Activated CD4-positive, alpha-beta T cell treated with anti-CD3 and anti-CD28 coated beads for 24 hours (primary cell): Measurements from ENCODE around the gene DOK3.
A peak's percentile ranks its signal among the peaks of the same experiment; 100 is the strongest.
"Not testable (repeated sequence)": the region's sequence is repeated elsewhere in the genome, so short reads cannot be mapped to it uniquely, and the experiment has no call there.

ENCODE experiments used
- DNase-seq, 2 donors: peaks; one replicate each; pipeline ENCODE4 v3.0.0-alpha.2; 2020; ENCODE audit warnings: low read depth in 2 of 2

Gene DOK3

DNA sequence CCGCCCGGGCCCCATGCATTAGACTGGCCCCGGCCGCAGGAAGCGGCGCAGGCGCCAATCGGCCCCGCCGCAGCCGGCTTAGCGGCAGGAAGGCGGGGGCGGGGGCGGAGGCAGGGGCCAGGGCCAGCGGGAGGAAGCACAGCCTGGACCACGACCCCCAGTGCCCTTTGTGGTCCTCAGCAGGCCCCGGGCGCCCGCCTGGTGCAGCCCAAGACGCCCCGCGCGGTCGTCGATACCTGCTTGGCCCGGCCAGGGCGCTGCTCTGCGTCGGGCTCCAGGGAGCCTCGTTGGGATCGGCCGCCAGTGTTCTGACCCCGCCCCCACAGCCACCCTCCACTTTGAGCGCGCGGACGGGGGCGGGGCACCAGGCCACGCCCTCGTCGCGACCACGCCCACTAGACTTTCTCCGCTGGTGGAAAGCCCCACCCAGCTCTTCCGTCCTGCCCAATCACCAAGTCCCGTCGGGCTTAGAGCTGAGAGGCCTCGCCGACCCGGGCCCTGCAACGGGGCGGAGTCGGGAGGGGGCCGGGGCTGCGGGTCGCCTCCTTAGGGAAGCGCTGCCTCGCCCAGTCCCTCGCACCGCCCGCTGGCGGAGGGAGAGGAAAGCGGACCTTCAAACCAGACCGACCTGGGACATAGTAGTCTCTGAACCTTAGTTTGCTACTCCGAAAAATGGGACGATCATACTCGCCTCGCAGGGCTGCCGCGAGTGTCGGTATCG lies 12.2 kb downstream of the DOK3 start, which contains the start of gene PDLIM7:
Gene PDLIM7, minus strand, starts transcription at position 313 of the 721 bp plus-strand sequence. CDS start 1,092 bp downstream, outside the sequence.
- DNase-seq, result peak; percentile 95 to 97

DNA sequence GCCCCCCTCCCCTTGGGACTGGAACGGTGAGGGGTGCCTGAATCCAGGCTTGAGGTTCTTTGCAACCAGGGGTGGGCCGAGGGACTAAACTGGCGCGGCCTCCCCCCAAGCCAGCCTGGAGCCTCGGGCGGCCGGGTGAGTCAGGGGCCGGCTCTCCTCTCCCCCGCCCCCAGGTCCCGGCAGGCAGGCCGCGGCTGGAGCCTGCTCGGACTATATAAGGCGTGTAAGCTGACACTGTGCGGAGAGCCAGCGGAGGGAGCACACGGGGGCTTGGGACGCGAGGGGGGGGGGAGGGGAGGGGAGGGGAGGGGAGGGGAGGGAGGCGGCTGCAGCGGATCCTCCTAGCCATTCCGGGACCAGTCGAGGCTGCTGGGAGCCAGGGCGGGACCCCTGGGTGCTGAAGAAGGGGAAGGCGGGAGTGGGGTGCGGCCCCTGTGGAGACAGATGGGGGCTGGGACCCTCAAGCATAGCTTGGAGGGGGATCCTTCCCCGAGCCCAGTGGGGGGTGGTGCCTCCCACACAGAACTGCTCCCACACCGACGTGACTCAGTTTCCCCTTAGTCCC lies 12.8 kb downstream of the DOK3 start:
- no peak for DNase-seq

DNA sequence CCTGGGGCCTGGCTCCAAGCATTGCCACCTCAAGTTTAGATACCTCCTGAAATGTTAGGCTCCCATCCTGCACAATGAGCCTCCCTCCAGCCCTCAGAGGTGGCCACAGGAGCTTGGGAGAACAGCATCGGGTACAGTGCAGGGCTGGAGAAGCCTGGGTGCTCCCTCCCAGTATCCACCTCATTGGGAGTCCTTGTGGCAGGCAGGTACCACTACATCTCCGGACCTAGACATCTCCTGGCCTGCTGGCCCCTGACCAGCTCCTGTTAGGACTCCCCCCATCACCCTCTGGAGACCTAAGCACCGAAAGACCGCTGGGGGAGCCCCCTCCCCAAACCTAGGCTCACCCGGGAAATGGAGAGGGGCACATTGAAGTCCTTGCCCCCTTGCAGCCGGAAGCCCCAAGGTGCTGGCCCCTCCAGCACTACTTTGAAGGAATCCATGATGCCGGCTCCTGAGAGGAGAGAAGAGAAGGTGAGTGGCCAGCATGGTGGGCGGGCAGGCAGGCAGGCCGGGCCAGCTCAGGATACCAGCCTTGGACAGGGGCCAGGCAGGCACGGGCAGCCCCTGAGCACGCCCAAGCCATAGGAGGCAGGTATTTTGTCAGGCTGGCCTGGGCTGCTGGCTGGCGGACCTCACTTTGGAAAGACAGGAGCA lies 13.4 kb downstream of the DOK3 start:
- DNase-seq, result no peak

DNA sequence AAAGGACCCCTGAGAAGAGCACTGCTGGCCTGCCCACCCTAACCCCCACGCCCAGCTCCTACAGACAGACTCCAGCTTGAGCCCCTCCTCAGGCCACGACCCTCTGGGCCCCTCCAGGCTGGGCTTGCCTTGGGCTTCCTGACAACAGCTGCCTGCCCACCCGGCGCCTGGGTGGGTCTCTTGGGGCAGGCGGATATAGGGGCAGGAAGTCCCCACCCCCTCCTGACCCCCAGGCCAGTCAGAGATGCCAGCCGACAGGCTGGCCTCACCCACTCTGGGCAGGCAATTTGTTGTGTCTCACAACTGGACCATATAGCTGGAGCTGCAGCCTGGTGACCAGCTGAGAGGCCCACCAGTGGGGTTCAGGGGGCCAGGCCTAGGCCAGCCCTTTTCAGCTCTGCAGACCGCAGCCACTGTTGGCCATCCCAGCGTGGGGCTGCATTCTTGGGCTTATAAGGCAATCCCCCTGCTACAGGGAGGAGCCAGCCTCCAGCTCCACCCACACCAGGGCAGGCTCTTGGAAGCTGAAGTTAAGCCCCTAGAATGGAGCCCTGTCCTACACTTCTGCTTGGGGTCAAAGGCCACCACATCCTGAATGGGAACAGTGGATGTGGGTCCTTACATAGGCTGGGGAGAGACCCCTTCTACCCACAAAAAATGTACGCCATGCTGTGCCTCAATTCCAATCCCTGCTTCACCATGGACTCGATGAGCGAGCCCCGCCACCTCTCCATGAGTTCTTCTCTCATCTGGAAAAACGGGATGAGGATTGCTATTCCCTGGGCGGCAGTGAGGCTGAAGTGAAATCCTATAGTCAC lies 14.2 kb downstream of the DOK3 start:
- no peak for DNase-seq

DNA sequence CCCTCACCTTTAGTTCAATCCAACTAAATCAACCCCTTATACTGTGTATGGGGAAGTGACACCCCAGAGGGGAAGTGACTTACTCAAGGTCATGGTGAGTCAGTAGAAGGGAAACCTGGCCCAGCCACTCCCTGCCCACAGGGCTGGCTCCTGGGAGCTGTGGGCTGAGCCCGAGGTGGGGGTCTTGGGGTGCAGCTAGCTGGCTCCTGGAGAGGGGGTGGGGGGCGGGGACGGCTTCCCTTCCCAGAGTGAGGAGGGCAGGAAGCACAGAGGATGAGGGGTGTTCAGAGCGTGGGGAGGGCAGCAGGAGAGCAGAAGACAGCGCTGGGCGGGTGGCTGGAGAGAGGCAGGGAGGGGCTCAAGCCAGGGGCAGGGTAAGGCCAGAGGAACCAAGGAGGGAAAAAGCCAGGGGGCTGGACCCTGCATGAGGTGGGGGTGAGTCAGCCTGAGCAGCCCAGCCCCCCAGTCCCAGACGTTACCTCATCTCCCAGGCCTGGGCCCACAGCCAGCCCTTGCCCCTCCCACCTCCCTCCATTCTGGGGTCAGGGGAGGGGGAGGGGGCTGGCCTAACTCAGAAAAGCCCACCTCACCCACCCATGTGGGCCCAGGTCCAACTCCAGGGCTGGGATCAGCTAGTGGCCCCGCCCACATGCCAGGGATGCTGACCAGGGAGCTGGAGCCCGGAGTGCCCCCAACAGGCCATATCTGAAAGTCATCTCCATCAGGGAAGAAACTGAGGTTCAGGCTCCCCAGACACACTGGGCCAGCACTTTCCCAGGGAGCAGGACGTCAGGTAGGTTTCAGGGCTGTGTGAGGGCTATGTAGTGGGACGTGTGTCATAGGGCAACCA lies 15.1 kb downstream of the DOK3 start:
- no peak for DNase-seq

DNA sequence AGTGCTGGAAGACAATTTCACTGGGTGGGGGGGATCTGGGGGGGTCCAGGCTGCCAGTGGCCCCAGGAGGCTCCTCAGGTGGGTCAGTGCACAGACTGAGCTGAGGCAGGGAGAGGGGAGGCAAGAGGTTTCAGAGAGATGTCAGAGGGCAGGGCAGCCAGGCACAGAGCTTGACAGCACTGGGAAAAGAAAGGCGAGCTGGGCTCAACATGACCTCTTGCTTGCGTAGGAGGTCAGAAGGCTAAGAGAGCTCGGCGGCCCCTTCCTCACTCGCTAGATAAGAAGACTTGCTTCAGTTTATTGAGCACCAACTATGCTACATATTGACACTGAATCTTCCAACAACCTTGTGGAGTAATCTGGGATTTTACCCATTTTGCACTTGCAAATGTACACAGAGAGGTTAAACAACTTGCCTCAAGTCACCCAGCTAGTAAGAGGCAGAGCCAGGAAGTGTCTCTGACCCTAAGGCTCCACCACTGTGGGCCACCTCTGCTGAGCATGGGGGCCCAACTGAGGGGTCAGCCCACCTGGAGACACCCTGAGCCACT lies 15.8 kb downstream of the DOK3 start:
- DNase-seq, result no peak

DNA sequence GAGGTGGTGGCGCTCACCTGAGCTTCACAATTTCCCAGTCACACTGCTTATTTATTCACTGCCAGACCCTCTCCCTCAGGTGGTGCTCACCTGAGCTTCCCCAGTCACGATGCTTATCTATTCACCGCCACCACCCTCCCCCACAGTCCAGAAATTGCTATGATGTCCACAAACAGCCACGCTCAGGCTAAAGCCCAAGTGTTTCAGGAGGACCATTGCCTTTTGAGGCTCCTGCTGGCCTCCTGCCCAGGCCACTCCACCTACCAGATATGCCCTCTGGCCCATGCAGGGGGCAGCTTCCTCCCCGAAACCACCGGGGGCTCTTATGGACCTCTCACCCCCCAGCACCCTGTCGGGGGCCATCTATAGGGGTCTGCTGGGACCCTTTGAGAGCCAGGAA lies 16.8 kb downstream of the DOK3 start:
- no peak for DNase-seq

DNA sequence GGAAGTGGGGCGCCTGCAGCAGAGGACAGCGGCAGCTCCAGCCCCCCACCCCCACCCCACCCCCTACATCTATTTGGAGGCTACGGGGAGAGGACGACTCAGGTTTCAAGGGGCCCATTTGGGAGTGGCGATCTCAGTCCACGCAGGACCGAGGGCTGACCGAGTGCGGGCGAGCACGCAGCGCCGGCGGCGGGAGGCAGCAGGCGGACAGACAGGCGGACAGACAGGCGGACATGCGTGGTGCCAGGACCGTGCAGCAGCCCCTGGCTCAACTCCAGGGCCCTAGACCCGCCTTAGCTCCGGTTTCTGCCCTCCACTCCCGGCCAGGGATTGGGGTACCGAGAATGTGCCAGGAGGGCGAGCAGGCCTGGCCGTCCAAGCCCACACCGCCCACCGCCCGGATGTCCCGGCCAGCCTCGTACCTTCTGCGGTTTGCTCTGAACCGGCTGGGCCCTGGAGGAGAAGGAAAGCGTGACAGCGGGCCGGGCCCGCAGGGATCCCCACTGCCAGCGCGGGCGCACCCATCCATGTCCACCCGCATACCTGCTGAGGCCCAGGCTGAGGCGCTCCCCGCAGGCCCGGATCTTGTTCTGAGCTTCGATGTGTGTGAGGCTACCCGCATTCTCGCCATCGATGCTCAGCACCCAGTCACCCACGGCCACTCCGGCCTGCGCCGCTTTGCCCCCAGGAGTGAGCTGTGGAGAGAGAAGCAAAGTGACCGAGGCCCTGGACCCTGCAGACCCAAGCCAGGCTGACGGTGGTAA lies 17.5 kb downstream of the DOK3 start:
- no peak for DNase-seq

DNA sequence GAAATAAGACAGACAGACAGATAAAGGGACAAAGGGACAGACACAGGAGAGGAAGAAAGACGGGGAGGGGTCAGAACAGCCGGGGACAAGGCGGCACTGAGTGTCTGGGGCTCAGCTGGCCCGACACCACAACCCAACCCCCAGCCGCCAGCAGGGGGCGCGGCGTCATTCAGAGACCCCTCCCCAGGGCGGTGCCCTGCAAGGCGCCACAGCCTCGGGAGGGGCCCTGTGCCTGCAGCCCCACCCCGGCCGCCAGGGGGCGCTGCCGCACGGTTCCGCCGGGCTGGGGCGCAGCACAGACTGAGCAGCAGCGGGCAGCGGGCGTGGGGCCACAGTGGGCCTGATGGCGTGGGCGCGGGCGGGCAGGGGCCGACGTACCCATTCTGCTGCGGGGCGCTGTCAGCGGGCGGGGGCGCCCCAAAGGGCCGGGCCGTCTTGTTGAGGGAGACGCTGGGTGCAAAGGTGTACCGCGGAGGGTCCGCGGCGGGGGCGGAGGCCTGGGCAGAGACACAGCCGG lies 18.1 kb downstream of the DOK3 start:
- peak in 1 of 2 donors; percentile 22 for DNase-seq

DNA sequence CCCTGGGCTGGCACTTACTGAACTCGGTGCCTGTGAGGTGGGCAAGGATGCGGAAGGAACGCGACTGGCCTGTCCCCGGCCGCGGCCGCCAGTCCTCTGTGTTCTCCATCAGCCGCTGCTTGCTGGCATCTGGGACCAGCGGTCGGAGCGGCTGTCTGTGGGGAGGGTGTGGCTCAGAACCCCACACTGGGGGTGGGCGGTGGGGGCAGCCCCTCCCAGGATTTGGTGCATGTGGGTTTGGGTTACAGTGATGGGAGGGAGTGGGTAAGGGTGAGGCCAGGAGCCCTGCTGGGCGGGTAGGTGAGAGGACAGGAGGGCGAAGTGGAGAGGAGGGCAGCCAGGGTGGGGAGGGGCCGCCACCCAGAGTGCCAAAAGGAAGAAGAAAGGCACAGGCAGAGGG lies 18.6 kb downstream of the DOK3 start:
- DNase-seq, result no peak

DNA sequence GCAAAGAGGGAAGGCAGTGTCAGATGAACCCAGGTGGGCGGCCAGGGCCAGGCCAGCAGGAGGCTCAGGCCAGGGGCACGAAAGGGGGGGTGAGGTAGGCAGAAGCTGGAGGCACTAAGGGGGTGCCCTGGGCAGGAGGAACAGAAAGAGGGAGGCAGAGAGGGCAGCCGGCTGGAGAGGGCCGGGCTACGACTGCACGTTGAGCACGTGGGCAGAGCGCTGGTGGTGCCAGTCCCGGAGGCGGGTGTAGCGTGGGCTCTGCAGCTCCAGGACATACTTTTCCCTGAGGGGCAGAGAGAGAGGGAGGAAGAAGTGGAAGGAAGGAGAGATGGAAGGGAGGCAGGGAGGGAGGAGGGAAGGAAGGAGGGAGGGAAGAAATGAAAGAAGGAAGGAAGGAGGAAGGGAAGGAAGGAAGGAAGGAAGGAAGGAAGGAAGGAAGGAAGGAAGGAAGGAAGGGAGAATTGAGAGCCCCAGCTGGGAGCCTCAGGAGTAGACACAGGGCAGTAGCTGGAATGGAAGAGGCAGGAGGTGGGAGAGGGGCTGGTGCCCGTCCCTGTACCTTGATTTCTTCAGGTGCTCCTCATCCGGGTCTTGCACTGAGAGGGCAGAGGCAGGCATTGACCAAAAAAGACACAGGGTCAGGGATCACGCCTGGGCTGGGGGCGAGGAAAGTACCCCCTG lies 19.2 kb downstream of the DOK3 start:
- no peak for DNase-seq

DNA sequence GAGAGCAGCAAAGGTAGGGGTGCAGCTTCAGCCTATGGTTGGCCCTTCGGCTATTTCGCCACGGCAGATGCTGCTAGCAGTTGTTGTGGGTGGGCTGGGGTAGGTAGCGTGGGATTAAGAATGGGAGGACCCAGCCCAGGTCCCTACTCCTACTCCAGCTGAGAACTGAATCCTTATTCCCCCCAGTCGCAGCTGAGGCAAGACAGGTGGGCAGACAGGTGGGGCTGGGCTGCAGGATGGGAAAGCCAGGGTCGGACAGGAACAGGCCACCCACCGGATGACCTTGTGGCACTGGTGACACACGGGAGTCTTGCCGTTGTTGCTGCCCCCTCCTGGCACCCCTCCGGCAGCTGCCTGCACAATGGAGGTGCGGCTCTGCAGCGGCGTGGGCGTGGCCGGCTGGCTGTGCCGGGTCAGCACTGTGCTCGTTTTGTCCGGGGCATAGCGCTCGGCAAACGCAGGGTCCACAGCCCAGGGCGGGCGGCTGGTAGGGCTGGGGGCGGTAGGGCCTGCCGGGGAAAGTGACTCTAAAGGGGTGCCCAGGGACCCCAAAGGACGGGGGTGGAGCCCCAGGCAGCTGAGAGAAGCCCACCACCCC lies 20.4 kb downstream of the DOK3 start:
- no peak for DNase-seq

DNA sequence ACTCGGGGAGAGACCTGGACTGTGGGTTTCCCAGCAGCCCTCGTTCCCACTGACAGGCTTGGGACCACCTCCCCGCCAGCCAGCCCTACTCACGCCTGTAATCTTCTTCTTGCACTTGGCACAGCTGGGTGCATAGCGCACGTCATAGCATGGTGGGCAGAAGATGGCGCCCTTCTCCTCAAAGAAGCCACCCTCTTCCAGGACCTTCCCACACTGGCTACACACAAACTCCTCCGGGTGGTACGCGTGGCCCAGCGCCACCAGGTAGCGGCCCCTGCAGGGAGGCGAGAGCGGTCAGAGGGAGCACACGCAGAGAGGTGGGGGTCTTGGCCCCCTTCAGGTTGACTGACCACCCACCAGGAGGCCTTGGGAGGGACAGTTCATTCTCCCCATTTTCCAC lies 21.7 kb downstream of the DOK3 start:
- no peak for DNase-seq

DNA sequence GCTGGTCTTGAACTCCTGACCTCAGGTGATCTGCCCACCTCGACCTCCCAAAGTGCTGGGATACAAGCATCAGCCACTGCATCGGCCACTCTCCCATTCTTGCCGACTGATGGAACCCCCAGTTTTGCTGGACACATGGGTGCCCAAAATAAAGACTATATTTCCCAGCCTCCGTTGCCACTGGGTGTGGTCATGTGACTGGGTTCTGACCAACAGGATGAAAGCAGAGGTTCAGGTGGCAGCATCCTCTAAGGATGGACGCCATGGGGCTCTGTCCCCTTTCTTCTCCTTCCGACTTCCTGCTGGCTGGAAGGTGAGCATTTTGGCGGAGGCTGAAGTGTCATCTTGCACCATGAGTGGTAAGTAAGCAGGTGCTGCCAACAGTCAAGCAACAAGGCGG lies 22.5 kb downstream of the DOK3 start:
- DNase-seq, result no peak

DNA sequence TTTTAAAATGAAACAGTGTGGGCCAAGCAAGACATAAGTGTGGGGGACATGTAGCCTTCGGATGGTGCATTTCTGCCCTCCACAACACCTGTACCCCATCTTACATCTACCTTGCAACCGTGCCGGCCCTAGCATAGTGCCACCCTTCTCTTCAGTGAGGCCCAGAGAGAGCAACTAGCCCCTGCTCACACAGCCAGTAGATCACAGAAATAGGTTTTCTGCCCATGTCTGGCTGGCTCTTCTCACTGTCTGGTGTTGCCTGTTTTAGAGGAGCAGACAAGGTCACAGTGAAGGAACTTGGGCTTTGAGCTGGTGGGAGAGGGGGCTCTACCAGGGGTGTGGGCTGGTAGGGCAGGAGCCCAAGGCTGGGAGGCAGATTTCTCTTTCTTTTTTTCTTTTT lies 23.4 kb downstream of the DOK3 start:
- DNase-seq, result no peak

DNA sequence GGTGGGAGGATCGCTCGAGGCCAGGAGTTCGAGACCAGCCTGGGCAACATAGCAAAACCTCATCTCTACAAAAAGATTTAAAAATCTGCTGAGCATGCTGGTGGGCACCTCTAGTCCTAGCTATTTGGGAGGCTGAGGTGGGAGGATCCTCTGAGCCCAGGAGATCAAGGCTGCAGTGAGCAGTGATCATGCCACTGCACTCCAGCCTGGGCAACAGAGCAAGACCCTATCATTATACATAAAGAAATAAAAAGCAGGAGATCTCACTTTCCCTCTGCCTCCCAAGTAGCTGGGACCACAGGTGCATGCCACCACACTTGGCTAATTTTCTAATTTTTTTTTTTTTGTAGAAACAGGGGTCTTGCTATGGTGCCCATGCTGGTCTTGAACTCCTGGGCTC lies 23.9 kb downstream of the DOK3 start:
- not testable (repeated sequence) for DNase-seq

DNA sequence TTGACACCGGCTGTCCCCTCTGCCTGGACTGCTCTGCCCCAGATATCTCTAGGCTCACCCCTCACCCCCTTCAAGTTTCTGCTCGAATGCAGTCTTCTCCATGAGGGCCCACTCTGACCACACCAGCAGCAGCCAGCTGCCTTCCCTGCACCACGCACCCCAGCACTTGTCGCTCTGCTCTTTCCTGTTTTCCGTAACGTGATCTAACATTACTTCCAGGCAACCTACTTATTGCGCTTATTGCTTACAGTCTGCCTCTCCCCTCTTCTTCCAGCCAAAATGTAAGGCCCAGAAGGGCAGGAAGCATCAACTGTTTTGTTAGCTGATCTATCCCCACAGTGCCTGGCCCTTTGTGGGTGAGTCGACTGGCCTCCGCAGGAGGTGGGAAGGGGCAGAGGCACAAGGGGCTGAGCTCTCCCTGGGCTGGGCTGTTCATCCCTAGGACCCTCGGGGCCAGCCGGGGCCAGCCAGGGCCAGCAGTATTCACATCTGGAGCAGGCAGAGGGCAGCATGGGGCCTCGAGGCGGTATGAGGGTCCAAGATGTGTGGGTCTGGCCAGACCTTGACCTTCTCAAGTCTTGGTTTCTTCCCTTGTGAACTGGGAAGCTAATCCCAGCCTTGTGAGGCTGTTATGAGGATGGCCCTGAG lies 24.6 kb downstream of the DOK3 start:
- no peak for DNase-seq
